ENCODE measurements around the gene VPS33A. TPM values are rescaled to one million over a fixed set of nuclear protein-coding genes. Genes with fewer than 3 reads are reported as not detected.
"Not testable (repeated sequence)": the region's sequence is repeated elsewhere in the genome, so short reads cannot be mapped to it uniquely, and the experiment has no call there.

VPS33A gene
- 30.0 and 33.7 TPM in 2 replicates for total RNA-seq

DNA sequence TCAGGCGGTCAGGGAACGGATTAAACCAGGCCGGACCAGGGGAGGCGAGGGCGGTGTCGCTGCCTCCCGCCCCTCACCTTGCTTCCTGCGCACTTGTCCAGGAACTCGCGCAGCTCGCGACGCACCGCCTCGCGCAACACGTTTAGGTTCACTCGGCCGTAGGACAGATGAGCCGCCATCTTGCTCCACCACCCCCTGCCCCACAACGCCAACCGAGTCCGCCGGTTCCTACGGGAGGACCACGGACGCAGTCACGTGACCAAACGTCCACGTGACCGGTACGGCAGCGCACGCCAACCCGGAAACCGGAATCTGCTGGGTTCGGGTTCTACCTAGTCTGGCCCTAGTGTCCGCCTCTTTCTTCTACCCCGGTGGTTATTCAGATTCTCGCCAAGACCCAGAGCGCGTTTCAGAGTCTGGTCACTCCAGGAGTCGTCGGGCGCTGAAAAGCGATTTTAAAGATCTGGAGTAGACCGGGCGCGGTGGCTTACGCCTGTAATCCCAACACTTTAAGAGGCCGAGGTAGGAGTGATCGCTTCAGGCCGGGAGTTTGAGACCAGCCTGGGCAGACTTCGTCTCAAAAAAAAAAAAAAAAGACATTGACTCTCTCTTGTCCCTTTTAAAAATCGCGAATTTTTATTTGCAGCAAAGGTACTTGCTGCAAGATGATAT is at the start of gene VPS33A:
VPS33A (minus strand) TSS at position 265 of the 672 bp plus-strand sequence; CDS start at position 179, 86 bp downstream.
- intact Hi-C loops (cut with micrococcal nuclease) = loop anchor here (1.0 to 10.0 kb wide), 4 partner anchors 22 to 236 kb away; partner anchors contain the start of genes DIABLO and ZCCHC8

DNA sequence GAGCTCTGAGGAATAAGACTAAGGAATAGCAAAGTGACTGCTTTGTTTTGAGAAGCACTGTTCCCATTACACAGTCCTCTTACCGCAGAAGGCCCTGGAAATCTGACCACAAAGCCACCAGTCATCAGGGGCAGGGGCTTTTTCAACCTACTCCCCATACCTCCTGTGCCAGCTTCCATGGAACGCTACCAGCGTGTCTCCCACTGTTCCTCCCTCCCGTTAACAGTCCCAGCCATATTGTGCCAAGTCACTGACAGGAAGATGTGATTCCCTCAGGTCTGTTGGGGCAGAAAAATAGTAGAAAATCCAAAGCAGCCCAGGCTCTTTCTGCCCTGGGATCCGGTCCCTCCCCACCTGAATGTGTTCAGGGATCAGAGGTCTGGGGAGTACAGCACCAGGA is 46.6 kb upstream of the VPS33A start:
- intact Hi-C loops (cut with micrococcal nuclease) = no loop called here

DNA sequence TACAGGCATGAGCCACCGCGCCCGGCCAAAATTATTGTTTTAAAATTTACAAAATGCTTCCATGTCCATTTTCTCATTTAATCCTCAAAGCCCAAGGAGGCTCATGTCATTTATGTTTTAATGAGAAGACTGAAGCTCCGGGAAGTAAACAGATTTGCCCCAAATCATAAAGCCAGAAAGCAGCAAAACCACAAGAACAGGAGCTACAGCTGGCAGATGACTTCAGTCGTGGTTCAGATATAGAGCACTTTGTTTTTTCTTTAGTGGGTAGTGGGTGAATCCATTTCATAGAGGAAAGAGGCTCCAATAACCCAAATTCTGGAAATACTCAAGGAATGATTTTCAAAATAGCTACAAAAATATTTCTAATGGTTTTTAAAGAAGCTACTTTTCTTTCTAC is 45.4 kb upstream of the VPS33A start:
- intact Hi-C loops (cut with micrococcal nuclease) = no loop called here

DNA sequence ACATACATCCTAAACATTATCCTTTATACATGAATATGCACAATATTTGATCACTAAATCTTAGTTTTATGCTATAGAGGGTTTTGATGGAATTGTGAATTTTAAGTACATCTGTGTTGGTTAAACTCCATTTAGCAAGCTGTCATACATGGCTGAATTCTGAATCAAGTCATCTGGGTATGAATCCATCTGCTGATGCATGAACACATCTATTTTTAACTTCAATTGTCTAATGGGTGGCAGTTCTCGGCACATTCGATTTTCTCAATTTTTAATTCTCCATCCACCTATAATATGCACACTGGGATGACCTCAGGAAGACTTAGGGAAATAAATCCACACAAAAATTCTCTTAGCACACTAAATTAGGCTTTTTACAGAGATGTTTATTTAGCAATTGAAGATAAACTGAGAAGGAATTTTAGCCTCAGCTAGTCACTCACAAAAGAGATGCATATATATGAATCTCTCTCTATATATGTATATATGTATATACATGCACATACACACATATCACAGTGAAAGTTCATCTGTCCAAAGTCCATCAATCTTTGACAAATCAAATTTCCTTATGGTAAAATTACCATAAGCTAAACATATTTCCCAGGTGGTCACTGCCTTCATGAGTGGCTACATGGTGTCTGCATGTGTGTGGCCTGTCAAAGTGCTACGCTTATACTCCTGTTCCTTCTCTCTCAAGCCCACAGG is 44.5 kb upstream of the VPS33A start:
- intact Hi-C loops (cut with micrococcal nuclease) = no loop called here

DNA sequence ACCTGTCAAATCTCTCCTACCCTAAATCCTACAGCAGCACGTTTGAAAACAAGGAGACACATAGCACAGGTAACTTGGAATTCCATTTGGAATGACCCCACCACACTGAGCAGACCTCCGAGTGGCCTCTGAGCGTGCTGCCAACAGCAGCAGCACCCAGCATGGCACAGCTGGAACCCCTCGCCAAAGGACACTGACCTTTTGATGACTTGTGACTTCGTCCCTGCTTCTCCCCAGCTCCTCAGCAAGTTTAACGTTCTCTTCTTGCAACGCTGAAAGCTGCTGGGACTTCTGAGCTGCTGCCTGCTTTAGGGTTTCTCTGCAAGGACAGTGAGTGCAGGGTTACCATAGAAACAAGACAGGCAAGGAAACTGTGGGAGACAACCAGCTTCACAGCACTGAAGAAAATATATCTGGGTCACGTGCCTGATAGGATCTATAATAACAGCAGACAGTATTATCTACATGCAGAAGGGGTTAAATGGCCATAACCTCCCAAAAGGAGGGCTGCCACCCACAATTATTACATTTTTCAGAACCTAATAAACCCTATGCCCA is 43.3 kb upstream of the VPS33A start:
- intact Hi-C loops (cut with micrococcal nuclease) = no loop called here

DNA sequence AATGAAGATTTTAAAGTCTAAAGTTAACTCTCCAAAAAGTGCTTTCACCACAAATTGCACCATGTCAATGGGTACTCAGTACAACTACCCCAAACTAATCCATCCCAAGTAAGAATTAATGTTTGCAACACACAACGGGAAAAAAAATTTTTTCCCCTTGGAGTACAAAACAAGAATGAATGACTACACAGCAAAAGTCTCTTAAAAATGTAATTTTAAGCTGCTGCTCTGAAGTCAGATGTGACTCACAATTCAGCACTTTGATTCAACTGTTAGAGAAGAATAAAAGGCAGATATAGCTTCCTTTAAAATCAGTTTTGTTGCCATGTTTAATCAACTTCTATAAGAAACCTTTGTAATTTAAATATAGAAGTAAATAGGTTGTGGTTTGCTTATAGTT is 42.5 kb upstream of the VPS33A start:
- intact Hi-C loops (cut with micrococcal nuclease) = no loop called here

DNA sequence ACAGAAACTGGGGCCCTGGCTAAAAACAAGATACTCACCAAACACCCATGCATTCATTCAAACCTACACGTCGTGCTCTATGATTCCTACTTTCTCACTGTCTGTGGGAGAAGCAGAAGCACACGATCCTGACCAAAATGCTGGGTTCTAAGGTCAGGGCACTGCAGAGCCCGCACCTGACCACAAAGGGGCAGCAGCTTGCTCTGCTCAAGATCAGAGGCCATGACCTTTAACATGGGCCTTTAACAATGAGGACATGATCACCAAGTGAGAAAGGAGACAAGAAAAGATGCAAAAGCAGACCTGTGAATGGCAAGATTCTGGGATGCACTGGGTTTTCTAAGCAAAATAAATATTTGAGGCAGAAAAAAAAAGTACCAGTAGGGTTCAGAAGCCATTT is 40.1 kb upstream of the VPS33A start:
- intact Hi-C loops (cut with micrococcal nuclease) = no loop called here

DNA sequence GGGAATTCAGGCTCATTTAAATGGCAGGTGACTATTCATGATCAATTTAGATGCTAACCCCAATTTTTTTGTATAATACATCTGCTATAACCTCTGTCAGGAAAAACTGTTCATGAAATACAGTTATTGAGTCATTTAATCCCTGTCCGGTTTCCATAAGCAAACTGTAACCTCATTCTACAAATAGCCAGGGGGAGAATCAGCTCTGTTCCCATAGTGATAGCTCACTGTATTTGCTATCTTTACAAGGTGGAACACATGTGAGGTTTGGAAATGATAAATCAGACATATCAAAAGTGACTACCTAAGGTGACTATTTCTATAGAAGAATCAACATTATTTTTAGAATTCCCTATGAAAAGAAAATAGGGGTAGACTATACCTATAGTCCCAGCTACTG is 38.6 kb upstream of the VPS33A start:
- intact Hi-C loops (cut with micrococcal nuclease) = no loop called here

DNA sequence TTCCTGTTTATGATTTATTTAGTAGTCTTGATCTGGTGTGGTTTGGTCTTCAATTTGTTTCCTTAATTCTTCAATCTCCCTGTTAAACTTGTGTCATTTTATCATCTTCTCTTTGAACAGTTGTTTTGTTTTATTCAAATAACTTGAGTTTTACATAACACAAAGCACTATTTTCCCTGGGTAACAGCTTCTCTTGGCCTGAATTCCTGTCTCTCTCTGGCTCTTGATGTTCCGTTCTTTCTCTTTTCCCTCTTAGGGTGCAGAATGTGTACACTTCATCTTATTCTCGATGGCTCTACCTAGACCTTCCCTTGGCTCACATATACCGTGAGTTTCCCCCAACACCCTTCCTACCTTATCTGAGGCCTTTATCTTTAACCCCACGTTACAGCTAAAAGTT is 36.8 kb upstream of the VPS33A start:
- intact Hi-C loops (cut with micrococcal nuclease) = no loop called here

DNA sequence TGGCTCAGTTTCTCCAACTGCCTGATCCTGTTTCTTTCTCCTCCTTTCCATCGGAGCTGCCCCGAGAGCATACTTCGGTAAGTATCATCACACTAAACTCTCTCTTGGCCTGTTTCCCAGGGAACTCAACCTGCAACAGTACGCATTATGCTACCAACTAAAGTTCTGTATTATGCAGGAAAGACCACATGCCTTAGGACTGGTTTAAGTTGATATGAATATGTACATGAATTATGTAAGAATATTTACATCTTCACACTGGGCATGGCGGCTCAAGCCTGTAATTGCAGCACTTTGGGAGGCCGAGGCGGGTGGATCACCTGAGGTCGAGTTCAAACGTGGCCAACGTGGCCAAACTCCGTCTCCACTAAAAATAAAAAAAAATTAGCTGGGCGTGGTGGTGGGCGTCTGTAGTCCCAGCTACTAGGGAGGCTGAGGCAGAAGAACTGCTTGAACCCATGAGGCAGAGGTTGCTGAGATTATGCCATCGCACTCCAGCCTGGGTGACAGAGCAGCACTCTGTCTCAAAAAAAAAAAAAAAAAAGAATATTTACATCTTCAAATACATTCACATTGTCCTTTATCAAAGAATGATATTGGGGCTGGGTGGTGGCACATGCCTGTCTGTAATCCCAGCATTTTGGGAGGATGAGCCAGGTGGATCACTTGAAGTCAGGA is 31.9 kb upstream of the VPS33A start:
- intact Hi-C loops (cut with micrococcal nuclease) = no loop called here

DNA sequence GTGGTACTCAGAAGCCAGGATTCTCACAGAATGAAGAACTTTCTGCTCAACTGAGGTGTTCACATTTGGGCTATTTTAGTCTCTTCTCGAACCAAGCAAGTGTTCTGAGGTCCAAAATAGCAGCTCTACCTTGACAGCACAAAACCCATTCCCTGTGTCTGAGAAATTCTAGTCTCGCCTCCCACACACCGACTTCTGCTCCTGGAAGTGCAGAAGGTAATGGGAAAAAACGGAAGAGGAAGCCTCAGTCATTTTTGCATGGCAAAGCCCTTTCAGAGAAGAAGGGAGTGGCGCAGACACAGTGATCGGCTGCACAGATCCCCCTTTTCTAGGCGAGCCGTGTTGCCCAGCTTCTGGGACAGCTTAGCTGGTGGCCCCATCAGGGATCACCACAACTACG is 31.2 kb upstream of the VPS33A start:
- intact Hi-C loops (cut with micrococcal nuclease) = no loop called here

DNA sequence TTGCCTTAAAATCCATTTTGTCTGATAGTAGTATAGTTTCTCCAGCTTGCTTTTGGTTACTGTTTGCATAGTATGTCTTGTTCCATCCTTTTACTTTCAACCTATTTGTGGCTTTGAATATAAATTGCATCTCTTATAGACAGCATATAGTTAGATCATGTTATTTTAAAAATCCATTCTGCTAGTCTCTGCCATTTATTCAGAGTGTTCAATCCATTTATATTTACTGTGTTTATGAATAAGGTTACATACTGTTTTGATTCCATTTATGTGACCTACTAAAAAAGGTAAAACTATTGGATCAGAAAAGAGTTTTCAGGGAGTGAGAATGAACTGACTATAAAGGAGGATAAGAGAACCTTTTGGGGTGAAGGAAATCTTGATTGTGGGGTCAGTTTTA is 29.6 kb upstream of the VPS33A start:
- intact Hi-C loops (cut with micrococcal nuclease) = no loop called here

DNA sequence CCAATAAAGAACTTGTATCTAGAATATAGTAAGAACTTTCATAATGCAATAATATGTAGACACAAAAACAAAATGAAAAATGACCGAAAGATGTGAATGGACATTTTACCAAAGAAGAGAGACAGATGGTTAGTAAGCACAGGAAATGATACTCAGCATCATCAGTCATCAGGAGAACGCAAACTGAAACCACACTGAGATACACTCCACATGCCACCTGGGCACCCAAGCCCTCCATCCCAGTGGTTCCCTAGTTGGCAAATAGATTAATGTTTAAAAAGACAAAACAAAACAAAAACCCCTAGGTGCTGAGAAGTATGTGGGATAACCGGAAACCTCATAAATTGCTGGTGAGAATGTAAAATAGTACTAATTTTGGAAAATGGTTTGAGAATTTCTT is 26.8 kb upstream of the VPS33A start:
- intact Hi-C loops (cut with micrococcal nuclease) = no loop called here

DNA sequence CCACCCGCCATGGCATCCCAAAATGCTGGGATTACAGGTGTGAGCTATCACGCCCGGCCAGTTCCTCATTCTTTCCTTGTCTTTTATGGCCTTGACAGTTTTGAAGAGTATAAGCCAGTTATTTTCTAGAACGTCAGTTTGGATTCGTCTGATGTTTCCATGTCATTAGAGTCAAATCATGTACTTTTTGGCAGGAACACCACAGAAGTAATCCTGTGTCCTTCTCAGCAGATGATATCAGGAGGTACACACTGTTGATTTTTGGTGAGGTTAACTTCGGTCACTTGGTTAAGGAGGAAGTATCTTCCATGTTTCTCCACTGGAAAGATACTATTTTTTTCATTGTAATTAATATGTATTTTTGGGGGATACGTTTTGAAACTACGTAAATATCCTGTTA is 25.1 kb upstream of the VPS33A start:
- intact Hi-C loops (cut with micrococcal nuclease) = no loop called here

DNA sequence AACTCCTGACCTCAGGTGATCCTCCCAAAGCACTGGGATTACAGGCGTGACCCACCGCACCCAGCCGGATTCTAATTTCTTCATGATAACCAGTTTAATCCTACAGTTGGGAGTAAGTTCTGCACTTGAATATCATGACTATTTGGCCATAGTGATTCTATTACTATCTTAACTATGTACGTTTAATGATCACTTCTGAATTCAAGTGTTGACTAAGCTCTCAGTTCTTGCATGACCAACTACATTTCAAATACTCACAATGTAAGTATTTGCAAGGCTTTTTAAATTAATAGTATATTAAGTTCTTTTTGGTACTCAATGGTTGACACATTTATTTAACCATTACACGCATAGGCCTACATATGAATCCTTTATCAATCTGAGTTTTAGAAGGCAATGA is 17.4 kb upstream of the VPS33A start:
- intact Hi-C loops (cut with micrococcal nuclease) = no loop called here

DNA sequence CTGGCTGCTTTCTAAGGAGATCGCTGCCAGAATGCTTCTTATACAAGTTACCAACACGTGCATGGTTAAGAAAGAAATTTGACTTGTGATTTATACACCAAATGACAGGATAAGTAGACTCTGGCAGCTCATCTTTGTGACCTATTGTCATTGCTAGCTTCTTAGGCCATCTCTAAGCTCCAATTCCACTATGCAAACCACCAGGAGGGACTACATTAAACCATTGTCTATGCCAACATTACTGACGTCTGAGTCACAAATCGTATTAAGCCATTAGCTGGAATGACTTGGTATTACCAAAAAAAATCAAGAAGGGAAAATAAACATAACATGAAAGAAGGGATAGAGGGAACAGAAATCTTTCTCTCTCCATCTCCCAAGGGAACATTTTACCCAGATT is 15.8 kb upstream of the VPS33A start:
- intact Hi-C loops (cut with micrococcal nuclease) = no loop called here

DNA sequence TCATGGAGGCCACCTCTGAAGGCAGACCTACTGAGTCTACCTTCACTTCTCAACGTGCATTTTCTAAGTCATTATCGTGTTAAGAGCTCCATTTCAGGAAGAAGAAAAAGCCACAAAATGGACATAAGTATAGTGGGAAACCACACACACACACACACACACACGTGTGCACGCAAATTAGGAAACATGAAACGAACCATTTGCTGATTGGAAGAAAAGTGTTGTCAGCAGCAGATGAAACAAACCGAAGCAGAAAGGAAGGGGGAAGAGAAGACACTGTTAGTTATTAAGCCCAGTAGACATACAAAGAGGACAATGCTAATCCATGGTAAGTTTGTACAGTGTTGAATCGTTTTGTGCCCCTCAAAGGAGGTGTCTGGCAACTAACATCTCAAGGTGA is 9.9 kb upstream of the VPS33A start:
- intact Hi-C loops (cut with micrococcal nuclease) = no loop called here

DNA sequence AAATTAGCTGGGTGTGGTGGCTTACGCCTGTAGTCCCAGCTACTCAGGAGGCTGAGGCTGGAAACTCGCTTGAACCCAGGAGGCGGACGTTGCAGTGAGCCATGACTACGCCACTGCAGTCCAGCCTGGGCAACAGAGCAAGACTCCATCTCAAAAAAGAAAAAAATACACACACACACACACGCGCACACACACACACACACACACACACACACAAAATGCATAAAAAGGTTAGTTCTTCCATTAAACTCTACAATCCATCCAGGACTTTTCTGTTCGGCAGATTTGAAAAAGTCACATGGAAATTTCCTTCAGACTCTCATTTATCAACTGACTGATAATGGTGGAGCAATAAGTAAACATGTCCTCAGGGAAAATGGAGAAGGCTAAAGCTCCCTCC is 9.2 kb upstream of the VPS33A start:
- intact Hi-C loops (cut with micrococcal nuclease) = no loop called here

DNA sequence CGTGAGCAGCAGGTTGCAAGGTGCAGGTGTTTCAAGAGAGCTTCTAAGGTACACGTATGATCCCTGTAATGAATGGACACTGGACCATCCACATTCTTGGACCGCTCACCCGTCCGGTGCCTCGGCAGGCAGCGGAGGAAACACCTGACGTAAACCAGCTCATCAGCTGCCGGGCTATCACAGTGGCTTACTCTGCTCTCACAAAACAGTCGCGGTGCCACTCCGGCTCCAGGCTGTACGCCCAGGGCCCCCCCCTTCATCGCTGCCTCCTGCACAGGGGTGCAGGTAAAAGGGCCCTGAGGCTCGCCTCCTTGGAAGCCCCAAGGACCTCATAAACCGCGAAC is 436 bp downstream of the VPS33A start:
- intact Hi-C loops (cut with micrococcal nuclease) = loop anchor here (1.0 to 10.0 kb wide), 4 partner anchors 22 to 236 kb away; partner anchors contain the start of genes DIABLO and ZCCHC8

DNA sequence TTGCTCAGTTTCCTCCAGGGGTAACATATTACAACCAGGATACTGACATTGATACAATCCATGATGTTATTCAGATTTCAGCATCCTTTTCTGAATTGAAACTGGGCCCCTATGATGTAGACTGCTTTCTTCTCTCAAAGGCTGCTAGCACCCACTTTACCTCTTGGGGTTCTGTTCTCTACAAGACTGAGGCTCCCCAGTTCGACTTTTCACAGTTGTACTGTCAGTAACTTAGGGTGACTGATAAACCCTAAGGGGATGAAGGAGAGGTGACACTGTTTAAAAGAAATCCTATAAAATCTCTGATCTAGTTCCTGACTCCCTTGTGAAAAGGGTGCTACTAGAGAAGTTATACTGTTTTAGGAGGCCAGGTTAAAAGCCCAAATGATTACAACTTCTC is 818 bp downstream of the VPS33A start:
- intact Hi-C loops (cut with micrococcal nuclease) = loop anchor here (5.0 to 10.0 kb wide), 2 partner anchors 89 to 237 kb away; partner anchors contain the start of gene ZCCHC8

DNA sequence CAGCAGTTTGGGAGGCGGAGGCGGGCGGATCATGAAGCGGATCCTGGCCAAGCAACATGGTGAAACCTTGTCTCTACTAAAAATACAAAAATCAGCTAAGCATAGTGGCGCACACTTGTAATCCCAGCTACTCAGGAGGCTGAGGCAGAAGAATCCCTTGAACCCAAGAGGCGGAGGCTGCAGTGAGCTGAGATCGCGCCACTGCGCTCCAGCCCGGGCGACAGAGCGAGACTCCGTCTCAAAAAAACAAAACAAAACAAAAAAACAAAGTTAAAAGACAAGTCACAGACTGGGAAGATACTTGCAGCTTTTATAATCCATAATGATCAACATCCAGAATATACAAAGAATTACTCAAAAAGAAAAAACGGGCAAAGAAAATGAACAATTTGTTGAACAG is 5.6 kb downstream of the VPS33A start:
- intact Hi-C loops (cut with micrococcal nuclease) = loop anchor here (10.0 kb wide), 1 partner anchor 94 kb away; no protein-coding TSS in a partner anchor

DNA sequence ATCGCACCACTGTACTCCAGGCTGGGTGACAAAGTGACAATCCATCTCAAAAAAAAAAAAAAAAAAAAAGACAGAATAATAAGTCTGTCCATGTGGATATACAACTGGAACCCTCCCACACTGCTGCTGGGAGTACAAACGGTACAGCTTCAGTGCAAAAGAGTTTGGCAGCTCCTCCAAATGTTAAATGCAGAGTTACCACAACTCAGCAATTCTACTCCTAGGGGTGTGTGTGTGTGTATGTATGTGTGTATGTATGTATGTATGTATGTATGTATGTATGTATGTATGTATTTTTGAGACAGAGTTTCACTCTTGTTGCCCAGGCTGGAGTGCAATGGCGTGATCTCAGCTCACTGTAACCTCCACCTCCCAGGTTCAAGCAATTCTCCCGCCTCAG is 7.4 kb downstream of the VPS33A start:
- intact Hi-C loops (cut with micrococcal nuclease) = not testable (repeated sequence)

All from T-helper 2 cell treated with Interferon-gamma antibody and Interleukin-4, amounts not matched to agents 100 ng/mL and 5 ng/mL, for 36 hours (primary cell).